ENCODE results near the gene RANBP1.

RANBP1 gene

DNA sequence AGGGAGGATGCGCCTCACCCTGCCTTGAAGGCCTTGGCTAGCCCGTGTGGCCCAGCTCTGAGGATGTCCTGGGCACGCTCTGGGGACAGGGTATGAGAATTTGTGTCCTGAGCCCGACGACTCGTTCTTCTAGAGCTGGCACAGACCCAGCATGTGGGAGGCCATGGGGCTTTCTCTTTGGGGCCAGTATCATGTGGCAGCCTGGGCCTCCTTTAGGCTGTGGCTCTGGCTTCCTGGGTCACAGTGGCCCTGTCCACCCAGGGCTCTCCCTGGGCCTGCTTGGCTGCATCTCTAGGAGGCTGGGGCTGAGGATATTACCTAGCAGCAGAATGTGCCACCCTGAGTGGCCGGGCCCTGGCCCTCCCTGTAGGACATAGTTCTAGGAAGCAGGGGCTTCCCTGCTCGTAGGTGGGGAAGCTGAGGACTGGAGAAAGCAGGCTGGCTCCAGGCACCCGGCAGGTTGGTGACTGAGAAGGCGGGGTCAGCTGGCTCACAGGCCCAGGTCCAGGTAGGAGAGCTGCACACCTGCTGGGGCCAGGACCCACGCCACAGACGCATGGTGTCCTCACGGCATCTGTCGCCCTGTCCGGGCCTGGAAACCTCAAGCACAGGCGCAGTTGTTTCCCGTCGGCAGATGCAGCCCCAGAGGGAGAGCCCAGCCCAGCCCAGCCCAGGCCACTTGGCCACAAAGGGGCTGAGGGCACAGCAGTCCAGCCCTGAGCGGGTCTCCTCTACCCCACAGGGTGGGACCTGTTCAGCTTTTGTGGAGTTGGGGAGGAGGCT, 28.2 kb downstream of the RANBP1 start:
- TF ChIP-seq, protein P1, sequence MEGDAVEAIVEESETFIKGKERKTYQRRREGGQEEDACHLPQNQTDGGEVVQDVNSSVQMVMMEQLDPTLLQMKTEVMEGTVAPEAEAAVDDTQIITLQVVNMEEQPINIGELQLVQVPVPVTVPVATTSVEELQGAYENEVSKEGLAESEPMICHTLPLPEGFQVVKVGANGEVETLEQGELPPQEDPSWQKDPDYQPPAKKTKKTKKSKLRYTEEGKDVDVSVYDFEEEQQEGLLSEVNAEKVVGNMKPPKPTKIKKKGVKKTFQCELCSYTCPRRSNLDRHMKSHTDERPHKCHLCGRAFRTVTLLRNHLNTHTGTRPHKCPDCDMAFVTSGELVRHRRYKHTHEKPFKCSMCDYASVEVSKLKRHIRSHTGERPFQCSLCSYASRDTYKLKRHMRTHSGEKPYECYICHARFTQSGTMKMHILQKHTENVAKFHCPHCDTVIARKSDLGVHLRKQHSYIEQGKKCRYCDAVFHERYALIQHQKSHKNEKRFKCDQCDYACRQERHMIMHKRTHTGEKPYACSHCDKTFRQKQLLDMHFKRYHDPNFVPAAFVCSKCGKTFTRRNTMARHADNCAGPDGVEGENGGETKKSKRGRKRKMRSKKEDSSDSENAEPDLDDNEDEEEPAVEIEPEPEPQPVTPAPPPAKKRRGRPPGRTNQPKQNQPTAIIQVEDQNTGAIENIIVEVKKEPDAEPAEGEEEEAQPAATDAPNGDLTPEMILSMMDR (IDR thresholded peaks at IDR 0.05; ENCODE audit: low read depth, low read length): no peak
- H3K9me3 ChIP-seq (ENCODE audit: severe bottlenecking): no peaks in the 10 kb centered on the region
- no peak for DNase-seq
- H3K27ac ChIP-seq: no peak overlapping the region
- no peak overlapping the region for H3K4me3 ChIP-seq (ENCODE audit: low read depth, low read length)
- no peaks in the 10 kb centered on the region for H3K27me3 ChIP-seq (ENCODE audit: insufficient read depth, low read depth, severe bottlenecking)
- H3K36me3 ChIP-seq: no peaks in the 10 kb centered on the region; the same call in 1 of the 2 replicates

DNA sequence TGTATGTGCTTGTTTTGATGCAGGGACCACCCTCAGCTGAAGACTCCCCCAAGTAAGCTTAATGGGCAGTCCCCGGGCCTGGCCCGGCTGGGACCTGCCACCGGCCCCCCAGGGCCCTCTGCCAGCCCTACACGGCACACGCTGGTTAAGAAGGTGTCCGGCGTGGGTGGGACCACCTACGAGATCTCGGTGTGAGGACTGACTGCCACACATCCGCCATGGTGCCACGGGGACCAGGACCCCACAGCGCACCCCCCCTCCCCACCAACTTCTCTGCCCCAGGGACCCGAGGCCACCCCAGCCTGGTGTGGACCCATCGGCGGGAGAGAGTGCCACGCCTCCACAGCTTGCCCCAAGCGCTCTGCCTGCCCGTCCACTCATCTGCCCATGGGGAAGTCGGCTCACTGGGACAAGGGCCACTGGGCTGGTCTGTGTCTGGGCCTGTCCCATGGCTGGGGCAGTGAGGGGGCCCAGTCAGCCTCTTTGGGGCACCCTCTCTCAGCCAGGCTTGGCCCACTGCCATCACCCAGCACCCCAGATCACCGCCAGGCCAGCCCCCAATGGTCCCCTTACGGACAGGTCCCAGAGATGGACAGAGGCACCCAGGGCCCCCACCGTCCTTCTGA, 29.4 kb downstream of the RANBP1 start:
- TF ChIP-seq, protein P1 (IDR thresholded peaks at IDR 0.05; ENCODE audit: low read depth, low read length): no peak
- no peaks in the 10 kb centered on the region for H3K36me3 ChIP-seq
- no peaks in the 10 kb centered on the region for H3K27me3 ChIP-seq (ENCODE audit: insufficient read depth, low read depth, severe bottlenecking)
- H3K4me3 ChIP-seq (ENCODE audit: low read depth, low read length): no peak overlapping the region
- no peak for DNase-seq
- no peak overlapping the region for H3K27ac ChIP-seq
- no peaks in the 10 kb centered on the region for H3K9me3 ChIP-seq (ENCODE audit: severe bottlenecking)

DNA sequence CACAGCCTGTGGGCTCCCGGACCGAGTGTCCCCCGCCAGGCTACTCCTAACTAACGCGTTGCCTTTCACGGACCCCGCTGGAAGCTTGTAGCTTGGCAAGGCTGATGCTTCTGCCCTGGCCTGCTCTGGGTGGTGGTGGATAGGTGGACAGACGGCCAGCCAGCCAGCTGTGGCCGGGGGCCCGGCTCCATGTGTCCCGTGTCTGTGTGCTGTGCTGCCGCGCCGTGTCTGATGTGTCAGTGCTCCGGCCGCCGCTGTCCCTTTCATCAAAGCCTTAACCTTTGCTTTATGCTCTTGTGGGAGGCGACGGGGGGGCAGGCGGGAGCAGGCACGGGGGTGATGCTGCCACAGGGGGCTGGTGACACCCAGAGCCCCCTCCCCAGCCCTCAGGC, 29.9 kb downstream of the RANBP1 start:
- Histone ChIP-seq H3K27me3 (ENCODE audit: insufficient read depth, low read depth, severe bottlenecking) (no peaks in the 10 kb centered on the region), H3K36me3 (no peaks in the 10 kb centered on the region), H3K4me3 (ENCODE audit: low read depth, low read length) (no peak overlapping the region), H3K27ac (no peak overlapping the region), H3K9me3 (ENCODE audit: severe bottlenecking) (no peaks in the 10 kb centered on the region)
- DNase-seq: no peak
- TF ChIP-seq, protein P1 (IDR thresholded peaks at IDR 0.05; ENCODE audit: low read depth, low read length): no peak

DNA sequence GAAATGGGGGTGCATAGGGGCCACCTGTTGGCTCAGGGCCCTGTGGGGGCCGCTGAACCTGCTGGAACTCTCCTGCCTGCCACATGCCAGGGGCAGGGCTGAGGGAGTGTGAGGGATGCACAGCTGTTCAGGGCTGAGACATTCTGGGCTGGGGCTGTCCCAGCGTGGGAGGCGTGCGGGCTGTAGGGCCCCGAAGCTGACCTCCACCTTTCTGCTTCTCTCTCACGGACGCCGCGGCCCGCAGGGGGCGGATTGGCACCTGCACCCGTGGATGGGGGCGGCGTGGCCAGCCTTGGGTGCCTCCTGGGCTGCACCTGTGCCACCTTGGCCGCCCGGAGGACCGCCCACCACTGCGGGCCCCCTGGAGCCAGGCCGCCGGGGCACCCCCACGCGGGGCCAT, 30.9 kb downstream of the RANBP1 start:
- no peaks in the 10 kb centered on the region for H3K9me3 ChIP-seq (ENCODE audit: severe bottlenecking)
- no peak overlapping the region for H3K27ac ChIP-seq
- TF ChIP-seq, protein P1 (IDR thresholded peaks at IDR 0.05; ENCODE audit: low read depth, low read length): no peak
- no peak for DNase-seq
- no peaks in the 10 kb centered on the region for H3K36me3 ChIP-seq
- H3K27me3 ChIP-seq (ENCODE audit: insufficient read depth, low read depth, severe bottlenecking): no peaks in the 10 kb centered on the region
- H3K4me3 ChIP-seq (ENCODE audit: low read depth, low read length): no peak overlapping the region

DNA sequence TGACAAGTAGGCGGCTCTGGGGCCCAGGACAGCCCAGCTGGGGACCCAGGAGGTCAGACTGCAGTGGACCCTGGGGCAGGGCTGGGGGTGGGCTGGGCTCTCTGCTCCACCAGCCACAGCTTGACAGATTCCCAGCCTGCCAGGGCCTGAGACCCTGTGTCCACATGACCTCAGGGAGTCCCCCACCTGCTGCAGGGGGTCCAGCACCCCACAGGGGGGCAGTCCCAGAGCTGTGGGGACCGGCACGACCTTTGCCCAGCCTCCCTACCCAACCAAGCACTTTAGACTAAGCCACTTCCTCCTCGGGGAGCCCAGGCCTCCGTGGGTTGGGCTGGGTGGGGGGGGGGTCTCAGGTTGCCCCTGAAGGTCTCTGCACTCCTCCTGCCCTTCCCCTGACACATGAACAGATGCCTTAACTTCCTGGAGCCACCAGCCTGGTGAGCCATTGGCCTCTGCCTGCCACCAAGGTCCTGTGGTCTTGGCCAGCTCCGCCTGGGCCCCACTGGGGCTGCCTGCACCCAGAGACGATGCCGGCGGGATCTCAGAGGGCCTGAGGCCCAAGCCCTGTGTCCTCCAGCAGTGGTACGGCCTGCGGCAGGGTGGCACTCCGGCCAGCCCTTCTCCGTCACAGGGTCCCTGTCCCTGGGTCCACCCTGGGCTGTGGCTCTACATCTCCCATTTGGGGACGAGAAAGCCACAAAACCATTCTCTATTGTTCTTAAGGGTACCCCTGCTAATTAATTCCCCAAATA, 31.5 kb downstream of the RANBP1 start:
- Histone ChIP-seq H3K27ac (no peak overlapping the region), H3K36me3 (no peaks in the 10 kb centered on the region), H3K27me3 (ENCODE audit: insufficient read depth, low read depth, severe bottlenecking) (no peaks in the 10 kb centered on the region), H3K9me3 (ENCODE audit: severe bottlenecking) (no peaks in the 10 kb centered on the region), H3K4me3 (ENCODE audit: low read depth, low read length) (no peak overlapping the region)
- DNase-seq: no peak
- TF ChIP-seq, protein P1 (IDR thresholded peaks at IDR 0.05; ENCODE audit: low read depth, low read length): no peak

Data from WERI-Rb-1 (cell line).